Fibroblast of pulmonary artery (primary cell): ENCODE data around the gene MYL11.

Source experiments
- DNase-seq: peaks from one replicate; pipeline ENCODE4 v3.0.0-alpha.2; 2010; ENCODE audit warnings: low read depth
- H3K4me3 ChIP-seq: replicated peaks from 2 replicates; pipeline ENCODE4 v1.5.1; 2011; ENCODE audit warnings: low read depth, mild to moderate bottlenecking, control low read depth, low read length, moderate library complexity
- CTCF ChIP-seq: IDR thresholded peaks from 2 replicates; pipeline ENCODE4 v1.5.1; 2011; ENCODE audit warnings: mild to moderate bottlenecking, control low read depth, low read length, inconsistent platforms; ENCODE audit errors: missing control alignments

The MYL11 gene

GRCh38 chr16:30375864-30376263 lies 1.3 kb downstream of the MYL11 start:
- H3K4me3 ChIP-seq, result no peak overlapping the region
- no peak for TF ChIP-seq CTCF

GRCh38 chr16:30376461-30376902 lies 1.9 kb downstream of the MYL11 start:
- H3K4me3 ChIP-seq, result no peak overlapping the region
- no peak for TF ChIP-seq CTCF

More at GRCh38 chr16:30375864-30376263, 1.3 kb downstream of the MYL11 start:
- DNase-seq, result no peak

GRCh38 chr16:30377050-30377811 lies 2.6 kb downstream of the MYL11 start:
- H3K4me3 ChIP-seq, result peak overlapping the region; percentile 77
- DNase-seq, result no peak
- no peak for TF ChIP-seq CTCF

More at GRCh38 chr16:30376461-30376902, 1.9 kb downstream of the MYL11 start:
- DNase-seq, result no peak

- TF ChIP-seq CTCF, result no peak
- H3K4me3 ChIP-seq, result peak overlapping the region; percentile 77
- peak; percentile 93 for DNase-seq
These were observed 3.2 kb downstream of the MYL11 start for GRCh38 chr16:30377812-30378235.

GRCh38 chr16:30378236-30379157 lies 3.9 kb downstream of the MYL11 start:
- H3K4me3 ChIP-seq, result peak overlapping the region; percentile 77
- DNase-seq, result peak; percentile 98
- peak; percentile 28 for TF ChIP-seq CTCF

- TF ChIP-seq CTCF, result no peak
- no peak for DNase-seq
- peak overlapping the region; percentile 77 for H3K4me3 ChIP-seq
These were observed 4.7 kb downstream of the MYL11 start for GRCh38 chr16:30379158-30379783.
